HG03354 (cell line): Measurements from ENCODE around the gene ROGDI.

Experiments used
- ATAC-seq: cut with Tn5 transposase; IDR thresholded peaks from one replicate; pipeline ENCODE4 v1.9.1; 2021; ENCODE audit warnings: mild to moderate bottlenecking; ENCODE audit not compliant: unreplicated experiment, poor library complexity, severe bottlenecking

ROGDI gene

DNA sequence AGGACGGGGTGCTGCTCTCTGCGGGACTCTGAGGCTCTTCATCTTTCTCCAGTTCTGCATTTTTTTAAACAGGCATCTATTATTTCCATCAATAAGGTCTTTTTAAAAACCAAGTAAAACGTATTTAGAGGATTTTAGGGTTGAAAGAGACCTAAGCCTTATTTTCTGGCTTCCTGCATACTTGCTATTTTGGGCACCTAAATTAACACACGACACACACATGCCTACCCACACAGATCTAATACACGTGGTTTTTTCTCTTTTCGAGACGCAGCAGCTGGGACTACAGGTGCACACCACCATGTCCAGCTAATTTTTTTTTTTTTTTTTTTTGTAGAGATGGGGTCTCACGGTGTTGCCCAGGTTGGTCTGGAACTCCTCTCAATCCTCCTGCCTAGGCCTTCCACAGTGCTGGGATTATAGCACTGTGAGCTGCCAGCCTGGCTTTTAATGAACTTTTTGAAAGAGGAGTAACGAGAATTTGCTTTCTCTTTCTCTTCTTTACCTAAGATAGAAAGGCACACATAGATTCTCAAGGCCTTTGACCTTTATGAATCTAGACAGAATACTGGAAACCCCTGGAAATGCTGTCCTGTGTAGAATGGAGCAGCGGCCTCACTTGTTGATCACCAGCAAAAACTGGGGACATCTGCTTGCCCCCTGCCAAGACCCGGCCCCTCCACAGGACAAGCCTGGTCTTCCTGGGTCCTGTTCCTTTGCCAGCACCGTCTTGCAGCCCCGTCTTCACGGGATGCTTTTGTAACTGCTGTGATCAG is 54.3 kb downstream of the ROGDI start:
- no peak for ATAC-seq

DNA sequence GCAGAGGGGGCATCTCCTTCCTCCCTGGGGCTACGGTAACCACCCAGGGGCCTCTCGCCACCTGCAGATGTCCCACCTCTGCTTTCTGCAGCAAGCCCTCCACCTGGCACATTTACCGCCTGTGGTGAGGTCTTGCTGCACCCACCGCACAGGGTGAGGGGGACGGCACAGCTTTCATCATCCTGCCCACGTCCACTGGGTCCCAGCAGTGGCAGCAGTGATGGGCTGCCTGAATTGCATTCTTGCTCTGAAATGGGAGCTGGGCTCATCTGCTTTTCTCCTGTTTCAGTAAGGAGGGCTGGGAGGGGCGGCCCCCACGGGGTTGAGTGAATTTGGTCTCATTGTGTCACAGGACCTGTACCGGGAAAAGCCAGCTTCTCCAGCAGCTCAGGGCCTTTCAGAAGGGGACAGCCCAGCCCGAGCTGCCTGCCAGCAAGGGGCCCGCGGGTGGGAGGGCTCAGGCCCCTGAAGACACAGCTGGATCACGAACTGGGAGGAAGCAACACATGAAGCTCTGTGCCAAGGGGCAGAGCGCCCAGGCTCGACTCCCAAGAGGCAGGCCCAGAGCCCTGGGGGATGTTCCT is 55.4 kb downstream of the ROGDI start:
- ATAC-seq, result no peak
